WTC11 (cell line): ENCODE results near the gene COL4A2. TPM values are rescaled to one million over a fixed set of nuclear protein-coding genes. Genes with fewer than 3 reads are reported as not detected.

ENCODE experiments used
- ATAC-seq: fragments of 200-7000 bp; cut with Tn5 transposase; 2 replicates; pipeline ENCODE4 v1.10.0; 2021; ENCODE audit warnings: mild to moderate bottlenecking, moderate library complexity
- CTCF ChIA-PET: fragments of 300-600 bp; sonication (Branson Sonifier 250); formaldehyde crosslinking; loops from one replicate; lab custom pipeline; 2021; ENCODE audit warnings: antibody characterized with exemption; lab: Charles Lee
- POLR2A ChIA-PET: fragments of 350-600 bp; sonication (Branson Sonifier 250); formaldehyde crosslinking; loops from one replicate; lab custom pipeline; 2021; ENCODE audit warnings: antibody characterized with exemption; lab: Charles Lee
- DNase-seq: peaks from one replicate; pipeline ENCODE4 v3.0.0; 2021; ENCODE audit warnings: low spot score
- H3K27ac Mint-ChIP-seq: 2 replicates; pipeline ENCODE4 v1.8.0; 2021; ENCODE audit warnings: mixed read lengths
- H3K27me3 Mint-ChIP-seq: 2 replicates; pipeline ENCODE4 v1.8.0; 2021; ENCODE audit warnings: low read depth, mild to moderate bottlenecking, moderate library complexity, mixed read lengths
- H3K36me3 Mint-ChIP-seq: 2 replicates; pipeline ENCODE4 v1.8.0; 2021; ENCODE audit warnings: mixed read lengths
- H3K4me1 Mint-ChIP-seq: 2 replicates; pipeline ENCODE4 v1.8.0; 2022; ENCODE audit warnings: mixed read lengths
- H3K4me3 Mint-ChIP-seq: 2 replicates; pipeline ENCODE4 v1.8.0; 2021; ENCODE audit warnings: mild to moderate bottlenecking, moderate library complexity, mixed read lengths
- H3K9me3 Mint-ChIP-seq: 2 replicates; pipeline ENCODE4 v1.8.0; 2021; ENCODE audit warnings: mixed read lengths
- AFF4 ChIP-seq: sonication (generic); formaldehyde crosslinking; IDR thresholded peaks from 2 replicates; pipeline ENCODE4 v1.8.1; 2023; ENCODE audit warnings: mild to moderate bottlenecking, missing genetic modification reagents, borderline replicate concordance
- ARID4B ChIP-seq: sonication (generic); formaldehyde crosslinking; IDR thresholded peaks from 2 replicates; pipeline ENCODE4 v1.8.0; 2023; ENCODE audit warnings: missing genetic modification reagents, mild to moderate bottlenecking, borderline replicate concordance
- ATF2 ChIP-seq: sonication (generic); formaldehyde crosslinking; IDR thresholded peaks from 2 replicates; pipeline ENCODE4 v1.8.1; 2022; ENCODE audit warnings: low read depth, missing genetic modification reagents, borderline replicate concordance
- CBFB ChIP-seq: sonication (generic); formaldehyde crosslinking; IDR thresholded peaks from 2 replicates; pipeline ENCODE4 v1.8.1; 2022; ENCODE audit warnings: mild to moderate bottlenecking, low read depth, missing genetic modification reagents
- CREB1 ChIP-seq: sonication (generic); formaldehyde crosslinking; IDR thresholded peaks from 2 replicates; pipeline ENCODE4 v1.8.0; 2023; ENCODE audit warnings: mild to moderate bottlenecking, missing genetic modification reagents
- CREM ChIP-seq: sonication (generic); formaldehyde crosslinking; IDR thresholded peaks from 2 replicates; pipeline ENCODE4 v1.8.1; 2022; ENCODE audit warnings: mild to moderate bottlenecking, missing genetic modification reagents, moderate library complexity
- EMX1 ChIP-seq: fragments of 250-450 bp; sonication (Bioruptor Pico); IDR thresholded peaks from 2 replicates; pipeline ENCODE4 v1.8.0; 2021; ENCODE audit warnings: mild to moderate bottlenecking
- FOXP1 ChIP-seq: sonication (generic); formaldehyde crosslinking; IDR thresholded peaks from 2 replicates; pipeline ENCODE4 v1.8.0; 2022; ENCODE audit warnings: missing genetic modification reagents, mild to moderate bottlenecking, moderate library complexity, borderline replicate concordance
- GTF2I ChIP-seq: fragments of 250-450 bp; sonication (Bioruptor Pico); conservative IDR thresholded peaks from 2 replicates; pipeline ENCODE4 v1.4.0; 2021; ENCODE audit warnings: mild to moderate bottlenecking
- PRRX2 ChIP-seq: fragments of 250-450 bp; sonication (Bioruptor Pico); IDR thresholded peaks from 2 replicates; pipeline ENCODE4 v1.8.0; 2021; ENCODE audit warnings: mild to moderate bottlenecking
- SMAD4 ChIP-seq: sonication (generic); formaldehyde crosslinking; IDR thresholded peaks from 2 replicates; pipeline ENCODE4 v1.8.0; 2022; ENCODE audit warnings: mild to moderate bottlenecking, missing genetic modification reagents
- TP53 ChIP-seq: sonication (generic); formaldehyde crosslinking; IDR thresholded peaks from 2 replicates; pipeline ENCODE4 v1.8.1; 2023; ENCODE audit warnings: mild to moderate bottlenecking, missing genetic modification reagents
- ZNF219 ChIP-seq: sonication (generic); formaldehyde crosslinking; IDR thresholded peaks from 2 replicates; pipeline ENCODE4 v1.8.0; 2023; ENCODE audit warnings: missing genetic modification reagents, mild to moderate bottlenecking, borderline replicate concordance
- ZNF232 ChIP-seq: sonication (generic); formaldehyde crosslinking; IDR thresholded peaks from 2 replicates; pipeline ENCODE4 v1.8.0; 2022; ENCODE audit warnings: mild to moderate bottlenecking, missing genetic modification reagents
- ZNF423 ChIP-seq: fragments of 250-450 bp; sonication (Bioruptor Pico); IDR thresholded peaks from 2 replicates; pipeline ENCODE4 v2.1.2; 2022; ENCODE audit warnings: mild to moderate bottlenecking, moderate library complexity
- ZNF512 ChIP-seq: sonication (generic); formaldehyde crosslinking; IDR thresholded peaks from 2 replicates; pipeline ENCODE4 v1.8.1; 2022; ENCODE audit warnings: missing genetic modification reagents, borderline replicate concordance
- ZNF671 ChIP-seq: fragments of 250-450 bp; sonication (Bioruptor Pico); IDR thresholded peaks from 2 replicates; pipeline ENCODE4 v1.8.0; 2021; ENCODE audit warnings: mild to moderate bottlenecking
- total RNA-seq: library from RNA; stranded (reverse); gene quantifications from 3 replicates; pipeline ENCODE4 v1.2.3, GENCODE V29; 2021
- TF ChIP-seq, protein P1 (sequence below): sonication (generic); formaldehyde crosslinking; IDR thresholded peaks from 2 replicates; pipeline ENCODE4 v1.8.0; 2023; ENCODE audit warnings: missing genetic modification reagents
- TF ChIP-seq, protein P2 (sequence below): sonication (generic); formaldehyde crosslinking; IDR thresholded peaks from 2 replicates; pipeline ENCODE4 v1.8.0; 2022; ENCODE audit warnings: mild to moderate bottlenecking, missing genetic modification reagents

COL4A2 gene
- total RNA-seq, 1 experiment from 2014 or later: 109 TPM

DNA sequence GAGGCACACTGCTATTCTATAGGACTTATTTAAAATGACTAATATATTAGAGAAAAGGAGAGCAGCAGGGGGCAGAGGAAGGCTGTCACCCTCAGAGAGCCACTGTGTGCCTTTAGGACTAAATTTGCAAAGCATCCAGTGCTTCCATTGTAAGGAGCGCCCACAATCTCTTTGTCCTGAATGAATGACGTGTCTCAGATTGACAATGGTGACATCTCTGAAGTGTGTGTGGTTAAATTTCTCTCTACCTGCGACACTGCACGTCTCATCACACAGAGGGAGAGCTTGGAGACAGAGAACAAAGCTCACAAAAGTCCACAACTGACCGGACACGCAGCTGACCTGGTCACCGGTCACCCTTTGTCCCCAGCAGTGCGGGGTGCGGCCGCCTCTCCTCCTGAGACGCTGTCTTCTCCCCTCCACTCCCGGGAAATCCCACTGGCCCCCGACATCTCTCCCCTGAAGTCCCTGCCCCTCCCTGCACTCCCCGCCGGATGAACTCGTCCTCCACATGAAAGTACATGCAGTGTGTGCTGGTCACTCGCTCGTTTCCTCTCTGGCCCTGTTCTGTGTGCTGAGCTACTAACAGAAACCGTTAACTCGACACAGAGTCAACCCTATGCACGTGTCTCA, 147.3 kb downstream of the COL4A2 start:
- H3K36me3 Mint-ChIP-seq: peaks cover 7% of the 10 kb centered on the region; the same call in 1 of the 2 replicates
- TF ChIP-seq CREB1 (no peak), ZNF423 (CRISPR knock-in tag) (no peak), CBFB (CRISPR knock-in tag) (no peak), GTF2I (CRISPR knock-in tag) (no peak), FOXP1 (no peak), ZNF512 (CRISPR knock-in tag) (no peak), SMAD4 (CRISPR knock-in tag) (no peak), EMX1 (CRISPR knock-in tag) (no peak), AFF4 (CRISPR knock-in tag) (no peak), ZNF232 (CRISPR knock-in tag) (no peak), ZNF219 (CRISPR knock-in tag) (no peak), CREM (no peak), ARID4B (CRISPR knock-in tag) (no peak), ATF2 (CRISPR knock-in tag) (no peak), ZNF671 (CRISPR knock-in tag) (no peak), TP53 (no peak), PRRX2 (CRISPR knock-in tag) (no peak)
- TF ChIP-seq, protein P1, sequence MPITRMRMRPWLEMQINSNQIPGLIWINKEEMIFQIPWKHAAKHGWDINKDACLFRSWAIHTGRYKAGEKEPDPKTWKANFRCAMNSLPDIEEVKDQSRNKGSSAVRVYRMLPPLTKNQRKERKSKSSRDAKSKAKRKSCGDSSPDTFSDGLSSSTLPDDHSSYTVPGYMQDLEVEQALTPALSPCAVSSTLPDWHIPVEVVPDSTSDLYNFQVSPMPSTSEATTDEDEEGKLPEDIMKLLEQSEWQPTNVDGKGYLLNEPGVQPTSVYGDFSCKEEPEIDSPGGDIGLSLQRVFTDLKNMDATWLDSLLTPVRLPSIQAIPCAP (CRISPR knock-in tag): no peak
- TF ChIP-seq, protein P2, sequence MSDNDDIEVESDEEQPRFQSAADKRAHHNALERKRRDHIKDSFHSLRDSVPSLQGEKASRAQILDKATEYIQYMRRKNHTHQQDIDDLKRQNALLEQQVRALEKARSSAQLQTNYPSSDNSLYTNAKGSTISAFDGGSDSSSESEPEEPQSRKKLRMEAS: no peak
- TF ChIP-seq, all 79 proteins: peak for 0
- ATAC-seq (no peak), DNase-seq (no peak)
- CTCF ChIA-PET: interaction anchor here (1.9 to 3.1 kb wide), 3 partner anchors 39 to 190 kb away, joined by 7 to 25 read pairs (median 23); no protein-coding TSS in a partner anchor
- Mint-ChIP-seq H3K27ac (peak overlapping the region; percentile 89), H3K9me3 (no peaks in the 10 kb centered on the region), H3K4me1 (peaks cover 28% of the 10 kb centered on the region), H3K27me3 (no peaks in the 10 kb centered on the region), H3K4me3 (no peak overlapping the region)
- POLR2A ChIA-PET: no interaction called here
